HG02852 (cell line): ENCODE data around the gene NCK2.
"Not testable (repeated sequence)": the region's sequence is repeated elsewhere in the genome, so short reads cannot be mapped to it uniquely, and the experiment has no call there.

Source experiments
- ATAC-seq: cut with Tn5 transposase; IDR thresholded peaks from one replicate; pipeline ENCODE4 v1.9.1; 2021; ENCODE audit warnings: mild to moderate bottlenecking, moderate library complexity; ENCODE audit not compliant: unreplicated experiment

The NCK2 gene

DNA sequence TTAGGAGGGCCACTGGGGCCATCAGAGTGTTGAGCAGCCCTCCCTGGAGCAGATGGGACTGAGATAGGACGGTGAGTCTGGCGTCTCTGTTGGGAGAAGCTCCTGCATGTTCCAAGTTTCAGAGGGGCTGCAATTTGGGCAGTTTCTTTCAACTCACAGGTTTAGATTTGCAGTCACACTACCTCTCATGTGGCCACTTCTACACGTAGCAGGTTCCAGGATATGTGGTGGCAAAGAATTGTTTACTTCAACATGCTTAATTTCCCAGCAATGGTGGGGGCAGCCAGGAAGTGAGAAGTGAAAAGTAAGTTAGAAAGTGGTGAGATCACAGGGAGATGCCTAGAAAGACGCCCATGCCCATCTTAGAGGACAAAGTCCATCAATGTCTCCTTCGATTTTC lies 9.3 kb downstream of the NCK2 start:
- ATAC-seq, result no peak

DNA sequence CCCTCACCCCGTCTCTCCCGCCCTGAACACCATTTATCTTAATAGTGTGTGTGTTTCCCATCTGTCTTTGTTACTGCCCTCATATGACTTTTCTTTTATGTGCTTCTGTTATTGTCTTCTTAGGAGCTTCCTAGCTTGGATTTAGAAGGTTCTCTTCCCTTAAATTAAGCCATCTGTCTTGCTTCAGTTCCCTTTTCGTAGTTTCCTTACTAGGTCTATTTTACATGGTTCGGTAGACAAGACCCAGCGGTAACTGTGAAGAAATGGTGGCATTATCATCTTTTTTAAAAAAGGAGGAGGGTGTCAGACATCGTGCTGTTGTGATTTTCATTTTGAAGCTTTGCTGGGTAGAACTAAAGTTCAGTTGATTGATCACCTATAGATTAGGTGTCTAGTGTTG lies 10.3 kb downstream of the NCK2 start:
- peak; percentile 34 for ATAC-seq

- no peak for ATAC-seq
Observed at GRCh38 chr2:105755895-105756294, 11.2 kb downstream of the NCK2 start.

- ATAC-seq, result no peak
Observed at GRCh38 chr2:105756435-105756834, 11.7 kb downstream of the NCK2 start.

DNA sequence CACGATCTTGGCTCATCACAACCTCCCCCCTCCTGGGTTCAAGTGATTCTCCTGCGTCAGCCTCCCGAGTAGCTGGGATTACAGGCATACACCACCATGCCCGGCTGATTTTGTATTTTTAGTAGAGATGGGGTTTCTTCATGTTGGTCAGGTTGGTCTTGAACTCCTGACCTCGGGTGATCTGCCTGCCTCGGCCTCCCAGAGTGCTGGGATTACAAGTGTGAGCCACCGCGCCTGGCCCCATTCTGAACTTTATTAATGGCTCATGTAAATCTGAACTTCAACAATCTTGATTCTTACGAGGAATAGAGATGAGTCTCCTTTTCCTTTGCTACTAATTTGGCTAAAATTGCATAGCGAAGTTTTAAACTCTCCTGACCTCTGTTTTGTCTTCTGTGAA lies 12.2 kb downstream of the NCK2 start:
- ATAC-seq, result peak; percentile 14

DNA sequence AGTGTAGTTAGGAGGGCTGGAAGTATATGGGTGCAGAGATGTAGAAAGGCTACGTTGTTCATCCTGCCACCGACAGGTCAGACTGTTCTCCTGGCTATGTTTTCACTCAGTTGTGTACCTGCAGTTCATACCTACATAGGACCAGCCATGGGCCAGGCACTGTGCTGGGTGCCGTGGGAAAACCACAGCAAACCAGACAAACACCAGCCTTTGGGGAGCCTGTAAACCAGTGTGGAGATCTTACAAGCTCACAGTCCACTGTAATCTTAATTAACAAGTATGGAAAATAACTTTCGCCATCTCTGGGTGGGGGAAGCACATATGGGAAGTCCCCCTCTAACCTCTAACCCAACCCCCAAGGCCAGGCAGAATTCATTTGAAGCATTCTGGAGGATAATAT lies 12.7 kb downstream of the NCK2 start:
- peak; percentile 29 for ATAC-seq

GRCh38 chr2:105760191-105760590 lies 15.5 kb downstream of the NCK2 start:
- ATAC-seq, result no peak

DNA sequence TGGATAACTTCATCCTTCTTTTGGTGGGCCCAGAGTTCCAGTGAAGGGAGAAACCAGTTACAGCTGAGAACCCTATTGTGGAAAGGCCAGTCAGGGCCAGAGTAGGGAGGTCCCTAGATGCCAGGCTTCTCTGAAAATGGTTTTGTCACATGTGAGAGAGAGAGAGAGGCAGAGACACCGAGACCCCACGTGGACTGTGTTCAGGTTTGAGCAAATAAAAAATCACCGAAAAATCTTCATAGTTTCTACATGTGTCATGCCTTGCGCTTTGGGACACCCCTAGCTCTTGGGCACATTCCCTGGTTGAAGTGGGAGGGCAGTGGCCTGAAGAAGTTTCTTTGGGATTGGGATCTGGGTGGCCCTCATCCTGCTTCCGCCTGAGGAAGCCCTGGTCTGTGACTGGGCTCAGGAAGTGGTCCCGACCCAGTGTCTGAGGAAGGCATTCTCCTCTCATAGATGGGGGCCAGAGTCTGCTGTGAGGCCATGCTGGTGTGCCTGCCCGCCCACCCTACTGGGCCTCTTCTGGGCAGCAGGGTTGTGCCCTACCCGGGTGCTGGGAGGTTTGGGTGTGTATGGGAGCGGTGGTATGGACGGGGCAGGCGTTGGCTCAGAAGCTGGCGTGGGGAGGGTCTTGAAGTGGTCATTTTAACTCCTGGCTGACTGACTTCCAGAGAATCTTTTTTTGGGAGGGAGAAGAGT lies 16.1 kb downstream of the NCK2 start:
- peak; percentile 39 for ATAC-seq

GRCh38 chr2:105761931-105762515 lies 17.3 kb downstream of the NCK2 start:
- ATAC-seq, result no peak

DNA sequence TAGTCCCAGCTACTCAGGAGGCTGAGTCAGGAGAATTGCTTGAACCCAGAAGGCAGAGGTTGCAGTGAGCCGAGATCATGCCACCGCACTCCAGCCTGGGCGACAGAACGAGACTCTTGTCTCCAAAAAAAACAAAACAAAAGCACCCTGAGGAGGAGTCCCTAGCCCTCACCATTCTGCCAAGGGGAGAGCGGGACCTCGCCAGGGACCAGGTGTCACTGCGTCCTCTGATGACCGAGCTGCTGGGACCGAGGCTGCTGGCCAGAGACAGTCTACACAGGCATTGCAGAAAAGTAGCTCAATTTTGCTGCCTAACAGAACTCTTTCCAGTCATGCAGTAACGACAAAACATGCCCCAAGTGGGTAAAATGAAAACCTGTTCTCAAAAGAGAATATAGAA lies 18.4 kb downstream of the NCK2 start:
- no peak for ATAC-seq

DNA sequence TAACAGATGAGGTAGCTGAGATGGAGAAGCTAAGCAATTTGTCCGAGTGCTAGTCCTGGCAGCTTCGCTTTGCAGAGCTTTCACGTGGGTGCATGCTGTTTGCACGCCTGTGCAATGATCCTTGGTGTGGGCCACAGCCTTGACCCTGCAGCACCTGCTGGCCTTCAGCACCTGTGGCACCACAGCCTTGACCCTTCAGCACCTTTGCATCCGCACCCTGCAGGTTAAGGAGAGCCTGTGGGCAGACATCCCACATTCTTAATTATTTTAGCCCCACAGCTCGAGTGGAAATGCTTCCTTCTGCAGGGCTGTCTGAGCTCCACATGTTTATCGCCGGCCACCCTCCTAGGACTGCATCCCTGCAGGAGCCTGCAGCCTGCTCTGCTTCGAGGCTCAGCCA lies 19.3 kb downstream of the NCK2 start:
- ATAC-seq, result no peak

GRCh38 chr2:105765415-105766299 lies 20.9 kb downstream of the NCK2 start:
- ATAC-seq, result no peak

DNA sequence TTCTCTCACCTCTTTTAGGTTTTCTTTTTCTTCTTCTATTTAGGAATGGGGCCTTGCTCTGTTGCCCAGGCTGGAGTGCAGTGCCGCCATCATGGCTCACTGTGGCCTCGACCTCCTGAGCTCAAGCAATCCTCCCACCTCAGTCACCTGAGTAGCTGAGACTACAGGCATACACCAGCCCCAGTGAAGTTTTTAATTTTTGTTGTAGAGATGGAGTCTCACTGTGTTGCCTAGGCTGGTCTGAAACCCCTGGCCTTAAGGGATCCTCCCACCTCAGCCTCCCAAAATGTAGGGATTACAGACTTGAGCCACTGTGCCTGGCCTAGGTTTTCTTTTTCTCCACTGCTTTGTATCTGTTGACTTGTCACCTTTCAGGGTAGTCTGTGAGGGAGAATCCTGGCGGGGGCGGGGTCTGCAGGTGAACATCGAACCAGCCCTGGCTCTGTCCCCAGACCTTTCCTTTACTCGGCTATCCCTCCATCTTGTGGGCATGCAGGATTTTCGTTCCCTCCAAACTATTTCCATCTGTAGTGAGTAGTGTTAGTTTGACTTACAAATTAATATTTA lies 21.7 kb downstream of the NCK2 start:
- no peak for ATAC-seq

GRCh38 chr2:105768176-105768575 lies 23.5 kb downstream of the NCK2 start:
- no peak for ATAC-seq

GRCh38 chr2:105768961-105769452 lies 24.3 kb downstream of the NCK2 start:
- peak; percentile 57 for ATAC-seq

DNA sequence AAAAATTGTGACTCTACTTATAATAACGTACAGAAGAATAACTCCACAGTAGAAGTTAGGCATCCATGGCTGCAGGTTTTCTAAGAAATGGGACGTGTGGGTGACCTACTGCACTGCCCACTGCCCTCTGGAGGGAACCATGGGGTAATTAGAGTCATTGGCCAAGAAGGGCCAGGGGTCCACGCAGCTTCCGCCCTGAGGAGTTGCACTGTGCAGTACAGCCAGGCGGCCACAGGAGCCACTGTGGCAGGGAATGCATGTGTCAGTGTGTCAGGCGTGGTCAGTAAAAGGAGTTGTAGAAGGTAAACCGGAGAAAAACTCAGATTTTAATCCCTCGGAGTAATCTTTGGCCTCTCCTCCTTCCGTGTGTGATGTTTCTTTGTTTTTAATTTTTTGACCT lies 24.8 kb downstream of the NCK2 start:
- no peak for ATAC-seq

DNA sequence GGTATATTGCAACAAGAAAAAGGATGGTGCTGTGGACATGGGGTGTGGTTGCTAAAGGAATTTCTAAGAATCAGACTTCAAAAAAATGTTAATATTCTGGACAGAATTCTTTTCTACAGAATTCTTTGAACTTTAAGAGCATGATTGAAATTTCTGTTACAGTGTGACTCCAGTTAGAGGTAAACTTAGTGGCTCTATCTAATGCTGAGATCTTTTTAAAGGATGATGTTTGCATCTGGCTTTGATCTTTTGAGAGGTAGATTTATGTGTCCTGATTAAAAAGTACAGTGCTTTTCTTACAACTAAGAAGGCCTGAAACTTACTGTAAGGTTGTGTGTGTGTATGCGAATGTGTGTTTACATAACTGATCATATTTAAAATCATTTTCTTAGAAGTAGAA lies 25.4 kb downstream of the NCK2 start:
- no peak for ATAC-seq

DNA sequence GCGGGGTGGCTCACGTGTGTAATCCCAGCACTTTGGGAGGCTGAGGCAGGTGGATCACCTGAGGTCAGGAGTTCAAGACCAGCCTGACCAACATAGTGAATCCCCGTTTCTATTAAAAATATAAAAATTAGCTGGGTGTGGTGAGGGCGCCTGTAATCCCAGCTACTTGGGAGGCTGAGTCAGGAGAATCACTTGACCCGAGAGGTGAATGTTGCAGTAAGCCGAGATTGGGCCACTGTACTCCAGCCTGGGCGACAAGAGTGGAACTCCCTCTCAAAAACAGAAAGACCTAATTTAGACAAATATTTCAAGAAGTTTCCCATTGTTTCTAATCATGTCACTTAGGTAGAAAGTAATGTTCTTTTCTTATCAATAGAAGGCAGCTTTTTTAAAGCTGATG lies 26.6 kb downstream of the NCK2 start:
- ATAC-seq, result not testable (repeated sequence)

DNA sequence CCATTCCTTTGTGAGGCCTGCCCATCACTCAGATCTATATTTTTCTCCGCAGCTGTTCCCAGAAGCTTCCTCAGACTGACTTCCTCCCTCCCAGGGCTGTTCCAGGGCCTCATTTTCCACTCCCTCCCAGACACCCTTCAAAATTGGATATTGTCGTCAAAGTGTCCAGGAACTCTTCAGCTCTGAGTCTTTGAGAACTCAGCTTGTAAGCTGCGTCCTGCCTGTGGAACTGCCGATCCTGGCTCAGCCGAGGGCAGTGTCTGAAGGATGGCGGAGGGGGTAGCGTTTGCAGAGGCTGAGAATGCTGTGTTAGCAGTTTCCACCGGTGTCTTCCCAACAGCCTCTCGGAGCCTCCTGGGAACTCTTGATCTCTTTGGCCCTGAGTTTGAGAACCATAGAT lies 27.1 kb downstream of the NCK2 start:
- ATAC-seq, result no peak

DNA sequence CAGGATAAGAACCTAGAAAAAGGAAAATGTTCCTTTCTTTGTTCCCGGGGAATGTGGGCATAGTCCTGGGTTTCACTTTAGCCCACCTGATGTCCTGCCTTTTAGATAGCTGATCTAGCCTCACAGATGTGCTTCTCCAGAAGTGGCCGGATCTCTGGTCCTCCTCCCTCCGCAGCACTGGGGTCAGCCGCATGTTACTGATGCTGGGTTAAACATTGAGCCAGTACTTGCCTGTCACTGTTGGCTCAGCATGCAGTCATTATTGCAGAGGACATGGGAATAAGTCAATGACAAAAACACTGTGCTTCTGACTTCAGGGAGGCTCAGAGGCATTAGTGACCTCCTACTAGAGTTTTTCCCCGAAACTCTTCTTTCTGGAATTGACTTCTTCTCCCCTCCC lies 27.6 kb downstream of the NCK2 start:
- no peak for ATAC-seq

DNA sequence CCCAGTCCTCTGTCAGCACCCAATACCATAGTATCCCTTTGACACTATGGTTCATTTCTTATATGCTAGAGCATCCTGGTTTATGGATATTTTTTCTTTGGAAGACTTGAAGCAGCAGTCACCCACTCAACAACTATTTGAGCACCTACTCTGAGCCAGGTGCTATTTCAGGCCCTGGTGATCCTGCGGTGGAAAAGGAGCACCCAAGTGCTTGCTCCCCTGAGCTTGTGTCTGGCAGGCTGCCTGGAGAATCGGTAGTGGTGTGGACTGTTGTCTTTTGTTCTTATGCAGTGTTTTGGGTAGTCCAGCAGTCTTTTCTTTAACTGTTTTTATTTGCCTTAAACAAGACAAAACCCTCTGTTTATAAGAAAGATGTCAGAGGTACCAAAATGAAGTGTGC lies 28.9 kb downstream of the NCK2 start:
- ATAC-seq, result no peak
